ENCODE data around the gene TRPM8.

TRPM8 gene

GRCh38 chr2:234006501-234006900, 89.3 kb downstream of the TRPM8 start:
- Histone ChIP-seq H2AFZ (ENCODE audit: low read length) (no peak overlapping the region), H3K9me3 (ENCODE audit: low read length) (peaks cover 3% of the 10 kb centered on the region; the same call in 1 of the 2 replicates), H3K36me3 (ENCODE audit: insufficient read depth, low read length) (no peaks in the 10 kb centered on the region), H3K4me3 (ENCODE audit: low read depth, low read length, poor library complexity, severe bottlenecking) (no peak overlapping the region), H3K4me2 (ENCODE audit: low read length) (no peak overlapping the region), H3K27ac (ENCODE audit: low read depth, low read length, poor library complexity, severe bottlenecking) (no peak overlapping the region), H3K79me2 (ENCODE audit: insufficient read depth, low read length) (no peaks in the 10 kb centered on the region), H3K9me2 (ENCODE audit: low read depth, low read length) (no peaks in the 10 kb centered on the region), H3K27me3 (ENCODE audit: insufficient read depth, low read length) (no peaks in the 10 kb centered on the region), H4K20me1 (ENCODE audit: insufficient read depth, low read length) (no peaks in the 10 kb centered on the region), H3K9ac (ENCODE audit: low read length) (no peak overlapping the region), H3F3A (ENCODE audit: insufficient read depth, low read length) (no peaks in the 10 kb centered on the region), H3K4me1 (ENCODE audit: insufficient read depth, low read length, severe bottlenecking) (no peaks in the 10 kb centered on the region)
- TF ChIP-seq EZH2 (IDR thresholded peaks at IDR 0.05; ENCODE audit: borderline replicate concordance, low read length): no peak
- TF ChIP-seq CTCF (IDR thresholded peaks at IDR 0.05; ENCODE audit: low read length): no peak

GRCh38 chr2:234014427-234014826, 97.3 kb downstream of the TRPM8 start:
- H3K4me3 ChIP-seq (ENCODE audit: low read depth, low read length, poor library complexity, severe bottlenecking): no peak overlapping the region
- no peaks in the 10 kb centered on the region for H4K20me1 ChIP-seq (ENCODE audit: insufficient read depth, low read length)
- no peak for TF ChIP-seq EZH2 (IDR thresholded peaks at IDR 0.05; ENCODE audit: borderline replicate concordance, low read length)
- TF ChIP-seq CTCF (IDR thresholded peaks at IDR 0.05; ENCODE audit: low read length): no peak
- H3K27me3 ChIP-seq (ENCODE audit: insufficient read depth, low read length): no peaks in the 10 kb centered on the region
- no peaks in the 10 kb centered on the region for H3K4me1 ChIP-seq (ENCODE audit: insufficient read depth, low read length, severe bottlenecking)
- H3F3A ChIP-seq (ENCODE audit: insufficient read depth, low read length): no peaks in the 10 kb centered on the region
- H3K9me3 ChIP-seq (ENCODE audit: low read length): peaks cover 3% of the 10 kb centered on the region; the same call in 1 of the 2 replicates
- H3K9ac ChIP-seq (ENCODE audit: low read length): no peak overlapping the region
- no peak overlapping the region for H2AFZ ChIP-seq (ENCODE audit: low read length)
- no peaks in the 10 kb centered on the region for H3K36me3 ChIP-seq (ENCODE audit: insufficient read depth, low read length)
- no peak overlapping the region for H3K27ac ChIP-seq (ENCODE audit: low read depth, low read length, poor library complexity, severe bottlenecking)
- no peaks in the 10 kb centered on the region for H3K79me2 ChIP-seq (ENCODE audit: insufficient read depth, low read length)
- H3K9me2 ChIP-seq (ENCODE audit: low read depth, low read length): no peaks in the 10 kb centered on the region
- H3K4me2 ChIP-seq (ENCODE audit: low read length): no peak overlapping the region

- H3K9me2 ChIP-seq (ENCODE audit: low read depth, low read length): no peaks in the 10 kb centered on the region
- no peaks in the 10 kb centered on the region for H3F3A ChIP-seq (ENCODE audit: insufficient read depth, low read length)
- no peaks in the 10 kb centered on the region for H3K36me3 ChIP-seq (ENCODE audit: insufficient read depth, low read length)
- no peaks in the 10 kb centered on the region for H4K20me1 ChIP-seq (ENCODE audit: insufficient read depth, low read length)
- no peak overlapping the region for H3K27ac ChIP-seq (ENCODE audit: low read depth, low read length, poor library complexity, severe bottlenecking)
- H2AFZ ChIP-seq (ENCODE audit: low read length): no peak overlapping the region
- H3K4me1 ChIP-seq (ENCODE audit: insufficient read depth, low read length, severe bottlenecking): no peaks in the 10 kb centered on the region
- no peaks in the 10 kb centered on the region for H3K79me2 ChIP-seq (ENCODE audit: insufficient read depth, low read length)
- no peak overlapping the region for H3K9ac ChIP-seq (ENCODE audit: low read length)
- H3K4me2 ChIP-seq (ENCODE audit: low read length): no peak overlapping the region
- no peaks in the 10 kb centered on the region for H3K27me3 ChIP-seq (ENCODE audit: insufficient read depth, low read length)
- H3K4me3 ChIP-seq (ENCODE audit: low read depth, low read length, poor library complexity, severe bottlenecking): no peak overlapping the region
- peaks cover 3% of the 10 kb centered on the region; the same call in 1 of the 2 replicates for H3K9me3 ChIP-seq (ENCODE audit: low read length)
- TF ChIP-seq EZH2 (IDR thresholded peaks at IDR 0.05; ENCODE audit: borderline replicate concordance, low read length) (no peak), CTCF (IDR thresholded peaks at IDR 0.05; ENCODE audit: low read length) (no peak)
Observed at GRCh38 chr2:234015861-234016260, 98.7 kb downstream of the TRPM8 start.
